ENCODE data around the gene SCARF2. TPM values are rescaled to one million over a fixed set of nuclear protein-coding genes. Genes with fewer than 3 reads are reported as not detected.

The SCARF2 gene
- polyA plus RNA-seq, 1 donor from 2014 or later: 5.0 TPM

DNA sequence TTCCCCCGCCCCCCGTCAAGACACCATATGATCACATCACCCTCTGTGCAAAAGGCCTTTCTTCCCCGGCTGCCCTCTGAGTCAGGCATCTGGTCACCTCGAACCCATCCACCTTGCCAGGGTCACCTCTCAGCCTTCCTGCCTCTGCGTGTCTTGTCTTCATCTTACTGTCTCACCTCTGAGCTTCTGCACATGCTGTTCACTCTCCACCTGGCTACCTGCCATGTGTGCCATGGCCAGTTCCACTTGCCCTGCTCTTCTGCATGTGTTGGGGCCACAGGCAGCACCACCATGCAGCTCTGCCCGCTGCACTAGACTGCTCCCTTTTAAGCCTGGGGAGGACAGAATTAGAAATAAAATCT, 33.9 kb downstream of the SCARF2 start:
- H3K79me2 ChIP-seq (replicated peaks; ENCODE audit: insufficient read depth, low read length): peaks cover 22% of the 10 kb centered on the region
- no peak for TF ChIP-seq EP300 (conservative IDR thresholded peaks at IDR 0.05; ENCODE audit: poor library complexity, severe bottlenecking)
- no peak for TF ChIP-seq SMC3 (conservative IDR thresholded peaks at IDR 0.05; ENCODE audit: poor library complexity)
- no peak for TF ChIP-seq MXI1 (conservative IDR thresholded peaks at IDR 0.05; ENCODE audit: poor library complexity, severe bottlenecking)
- TF ChIP-seq POLR2AphosphoS5 (IDR thresholded peaks at IDR 0.05): no peak
- TF ChIP-seq EZH2 (IDR thresholded peaks at IDR 0.05; ENCODE audit: borderline replicate concordance, insufficient read depth, low read length, poor library complexity, severe bottlenecking): no peak
- no peak for TF ChIP-seq RAD21 (conservative IDR thresholded peaks at IDR 0.05)
- TF ChIP-seq, protein P1, sequence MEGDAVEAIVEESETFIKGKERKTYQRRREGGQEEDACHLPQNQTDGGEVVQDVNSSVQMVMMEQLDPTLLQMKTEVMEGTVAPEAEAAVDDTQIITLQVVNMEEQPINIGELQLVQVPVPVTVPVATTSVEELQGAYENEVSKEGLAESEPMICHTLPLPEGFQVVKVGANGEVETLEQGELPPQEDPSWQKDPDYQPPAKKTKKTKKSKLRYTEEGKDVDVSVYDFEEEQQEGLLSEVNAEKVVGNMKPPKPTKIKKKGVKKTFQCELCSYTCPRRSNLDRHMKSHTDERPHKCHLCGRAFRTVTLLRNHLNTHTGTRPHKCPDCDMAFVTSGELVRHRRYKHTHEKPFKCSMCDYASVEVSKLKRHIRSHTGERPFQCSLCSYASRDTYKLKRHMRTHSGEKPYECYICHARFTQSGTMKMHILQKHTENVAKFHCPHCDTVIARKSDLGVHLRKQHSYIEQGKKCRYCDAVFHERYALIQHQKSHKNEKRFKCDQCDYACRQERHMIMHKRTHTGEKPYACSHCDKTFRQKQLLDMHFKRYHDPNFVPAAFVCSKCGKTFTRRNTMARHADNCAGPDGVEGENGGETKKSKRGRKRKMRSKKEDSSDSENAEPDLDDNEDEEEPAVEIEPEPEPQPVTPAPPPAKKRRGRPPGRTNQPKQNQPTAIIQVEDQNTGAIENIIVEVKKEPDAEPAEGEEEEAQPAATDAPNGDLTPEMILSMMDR (IDR thresholded peaks at IDR 0.05; ENCODE audit: poor library complexity, severe bottlenecking): no peak
- no peak for TF ChIP-seq TAF1 (IDR thresholded peaks at IDR 0.05; ENCODE audit: low read depth)
- TF ChIP-seq, protein P2, sequence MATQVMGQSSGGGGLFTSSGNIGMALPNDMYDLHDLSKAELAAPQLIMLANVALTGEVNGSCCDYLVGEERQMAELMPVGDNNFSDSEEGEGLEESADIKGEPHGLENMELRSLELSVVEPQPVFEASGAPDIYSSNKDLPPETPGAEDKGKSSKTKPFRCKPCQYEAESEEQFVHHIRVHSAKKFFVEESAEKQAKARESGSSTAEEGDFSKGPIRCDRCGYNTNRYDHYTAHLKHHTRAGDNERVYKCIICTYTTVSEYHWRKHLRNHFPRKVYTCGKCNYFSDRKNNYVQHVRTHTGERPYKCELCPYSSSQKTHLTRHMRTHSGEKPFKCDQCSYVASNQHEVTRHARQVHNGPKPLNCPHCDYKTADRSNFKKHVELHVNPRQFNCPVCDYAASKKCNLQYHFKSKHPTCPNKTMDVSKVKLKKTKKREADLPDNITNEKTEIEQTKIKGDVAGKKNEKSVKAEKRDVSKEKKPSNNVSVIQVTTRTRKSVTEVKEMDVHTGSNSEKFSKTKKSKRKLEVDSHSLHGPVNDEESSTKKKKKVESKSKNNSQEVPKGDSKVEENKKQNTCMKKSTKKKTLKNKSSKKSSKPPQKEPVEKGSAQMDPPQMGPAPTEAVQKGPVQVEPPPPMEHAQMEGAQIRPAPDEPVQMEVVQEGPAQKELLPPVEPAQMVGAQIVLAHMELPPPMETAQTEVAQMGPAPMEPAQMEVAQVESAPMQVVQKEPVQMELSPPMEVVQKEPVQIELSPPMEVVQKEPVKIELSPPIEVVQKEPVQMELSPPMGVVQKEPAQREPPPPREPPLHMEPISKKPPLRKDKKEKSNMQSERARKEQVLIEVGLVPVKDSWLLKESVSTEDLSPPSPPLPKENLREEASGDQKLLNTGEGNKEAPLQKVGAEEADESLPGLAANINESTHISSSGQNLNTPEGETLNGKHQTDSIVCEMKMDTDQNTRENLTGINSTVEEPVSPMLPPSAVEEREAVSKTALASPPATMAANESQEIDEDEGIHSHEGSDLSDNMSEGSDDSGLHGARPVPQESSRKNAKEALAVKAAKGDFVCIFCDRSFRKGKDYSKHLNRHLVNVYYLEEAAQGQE (IDR thresholded peaks at IDR 0.05; ENCODE audit: borderline replicate concordance): no peak
- no peak overlapping the region for H3K27ac ChIP-seq (ENCODE audit: low read length)
- no peak overlapping the region for H2AFZ ChIP-seq (ENCODE audit: low read depth, low read length)
- no peaks in the 10 kb centered on the region for H3F3A ChIP-seq (ENCODE audit: insufficient read depth, low read length, poor library complexity, severe bottlenecking)
- no peak overlapping the region for H3K4me3 ChIP-seq (ENCODE audit: low read length)
- no peak overlapping the region for H3K4me2 ChIP-seq (ENCODE audit: low read length)
- H3K36me3 ChIP-seq (ENCODE audit: insufficient read depth, low read length): no peaks in the 10 kb centered on the region
- H4K20me1 ChIP-seq (ENCODE audit: insufficient read depth): peaks cover 4% of the 10 kb centered on the region
- no peaks in the 10 kb centered on the region for H3K9me3 ChIP-seq (ENCODE audit: low read length)
- no peaks in the 10 kb centered on the region for H3K27me3 ChIP-seq (ENCODE audit: insufficient read depth, low read depth, low read length)
- no peaks in the 10 kb centered on the region for H3K9me2 ChIP-seq (ENCODE audit: insufficient read depth, low read length)
- no peak overlapping the region for H3K9ac ChIP-seq (ENCODE audit: low read length)

DNA sequence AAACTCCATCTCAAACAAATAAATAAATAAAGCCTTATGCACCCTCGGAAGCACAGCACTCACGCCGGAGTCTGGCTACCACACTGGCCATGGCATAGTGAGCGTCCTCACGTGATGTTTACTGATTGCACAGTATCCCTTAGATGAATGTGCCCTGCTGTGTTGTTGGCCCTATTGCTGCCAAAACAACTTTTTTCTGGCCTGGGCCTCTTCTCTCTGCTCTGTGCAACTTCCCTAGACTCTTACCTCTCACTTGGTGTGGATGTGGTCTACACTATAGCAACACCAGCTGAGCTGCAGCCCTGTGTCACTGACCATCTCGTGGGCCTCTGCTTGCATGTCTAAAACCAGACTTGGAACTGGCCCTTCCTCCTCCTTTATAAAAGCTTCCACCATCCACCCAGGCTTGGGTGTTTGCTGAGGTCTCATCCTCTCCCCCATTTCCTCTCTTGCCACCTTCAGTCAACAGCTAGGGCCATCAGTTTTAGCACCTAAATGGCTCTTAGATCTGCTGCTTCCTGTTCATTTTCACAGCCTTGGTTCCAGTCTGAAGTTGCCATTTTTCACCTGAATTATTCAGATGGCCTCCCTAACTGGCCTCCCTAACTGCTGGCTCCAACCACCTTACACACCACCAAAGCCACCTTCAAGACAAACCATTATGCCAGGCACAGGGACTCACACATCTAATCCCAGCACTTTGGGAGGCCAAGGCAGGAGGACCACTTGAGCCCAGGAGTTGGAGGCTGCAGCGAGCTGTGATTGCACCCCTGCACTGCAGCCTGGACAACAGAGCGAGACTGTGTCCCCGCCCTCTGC, 34.5 kb downstream of the SCARF2 start:
- H3K27me3 ChIP-seq (ENCODE audit: insufficient read depth, low read depth, low read length): no peaks in the 10 kb centered on the region
- H3K79me2 ChIP-seq (replicated peaks; ENCODE audit: insufficient read depth, low read length): peaks cover 28% of the 10 kb centered on the region
- peaks cover 4% of the 10 kb centered on the region for H4K20me1 ChIP-seq (ENCODE audit: insufficient read depth)
- no peak overlapping the region for H3K9ac ChIP-seq (ENCODE audit: low read length)
- H3K36me3 ChIP-seq (ENCODE audit: insufficient read depth, low read length): no peaks in the 10 kb centered on the region
- H3K4me2 ChIP-seq (ENCODE audit: low read length): no peak overlapping the region
- H3K9me3 ChIP-seq (ENCODE audit: low read length): no peaks in the 10 kb centered on the region
- H3K9me2 ChIP-seq (ENCODE audit: insufficient read depth, low read length): no peaks in the 10 kb centered on the region
- H3K4me3 ChIP-seq (ENCODE audit: low read length): no peak overlapping the region
- no peak overlapping the region for H3K27ac ChIP-seq (ENCODE audit: low read length)
- no peaks in the 10 kb centered on the region for H3F3A ChIP-seq (ENCODE audit: insufficient read depth, low read length, poor library complexity, severe bottlenecking)
- TF ChIP-seq EZH2 (IDR thresholded peaks at IDR 0.05; ENCODE audit: borderline replicate concordance, insufficient read depth, low read length, poor library complexity, severe bottlenecking) (no peak), TAF1 (IDR thresholded peaks at IDR 0.05; ENCODE audit: low read depth) (no peak), SMC3 (conservative IDR thresholded peaks at IDR 0.05; ENCODE audit: poor library complexity) (no peak), POLR2AphosphoS5 (IDR thresholded peaks at IDR 0.05) (no peak), MXI1 (conservative IDR thresholded peaks at IDR 0.05; ENCODE audit: poor library complexity, severe bottlenecking) (no peak), RAD21 (conservative IDR thresholded peaks at IDR 0.05) (no peak)
- TF ChIP-seq, protein P1 (IDR thresholded peaks at IDR 0.05; ENCODE audit: poor library complexity, severe bottlenecking): no peak
- TF ChIP-seq, protein P2 (IDR thresholded peaks at IDR 0.05; ENCODE audit: borderline replicate concordance): no peak
- H2AFZ ChIP-seq (ENCODE audit: low read depth, low read length): no peak overlapping the region

All from neural cell (in vitro differentiated cells).